Stimulated activated CD4-positive, alpha-beta T cell treated with anti-CD3 and anti-CD28 coated beads, Interleukin-4, amount 100 ng/mL, for 1 hour (primary cell): Measurements from ENCODE around the gene SMTN.

ENCODE experiments used
- DNase-seq: peaks from one replicate; pipeline ENCODE4 v3.0.0-alpha.2; 2020

SMTN gene

GRCh38 chr22:31133911-31134310 is 52.8 kb downstream of the SMTN start:
- DNase-seq: no peak

GRCh38 chr22:31134688-31135087 is 53.6 kb downstream of the SMTN start:
- no peak for DNase-seq

- DNase-seq: no peak
Measured at GRCh38 chr22:31135706-31136105, 54.6 kb downstream of the SMTN start.

- DNase-seq: no peak
Measured at GRCh38 chr22:31136155-31136554, 55.0 kb downstream of the SMTN start.

- DNase-seq: no peak
Measured at GRCh38 chr22:31136711-31137110, 55.6 kb downstream of the SMTN start.

GRCh38 chr22:31137721-31138120 is 56.6 kb downstream of the SMTN start:
- DNase-seq: no peak

GRCh38 chr22:31138126-31138525 is 57.0 kb downstream of the SMTN start:
- no peak for DNase-seq

- DNase-seq: no peak
Measured at GRCh38 chr22:31139066-31139465, 57.9 kb downstream of the SMTN start.

- DNase-seq: no peak
Measured at GRCh38 chr22:31139866-31140716, 59.0 kb downstream of the SMTN start, which contains the start of gene PLA2G3. TSS of gene PLA2G3 (minus strand) at chr22:31140508. CDS start at chr22:31140354, 154 bp downstream.

- no peak for DNase-seq
Measured at GRCh38 chr22:31140746-31141145, 59.6 kb downstream of the SMTN start.

GRCh38 chr22:31141551-31141950 is 60.4 kb downstream of the SMTN start:
- no peak for DNase-seq

- no peak for DNase-seq
Measured at GRCh38 chr22:31142285-31142684, 61.2 kb downstream of the SMTN start.

GRCh38 chr22:31143038-31143437 is 61.9 kb downstream of the SMTN start:
- DNase-seq: no peak

- DNase-seq: no peak
Measured at GRCh38 chr22:31143537-31143936, 62.4 kb downstream of the SMTN start.

- DNase-seq: no peak
Measured at GRCh38 chr22:31144223-31144622, 63.1 kb downstream of the SMTN start.

- no peak for DNase-seq
Measured at GRCh38 chr22:31148488-31148887, 67.4 kb downstream of the SMTN start.

GRCh38 chr22:31148953-31149627 is 68.0 kb downstream of the SMTN start:
- DNase-seq: peak; percentile 11

GRCh38 chr22:31150615-31151014 is 69.5 kb downstream of the SMTN start:
- no peak for DNase-seq

GRCh38 chr22:31151872-31152271 is 70.8 kb downstream of the SMTN start:
- no peak for DNase-seq

GRCh38 chr22:31153357-31153756 is 72.2 kb downstream of the SMTN start:
- DNase-seq: no peak
